DMS 273 (cell line): ENCODE data around the gene ZNF620.
A peak's percentile ranks its signal among the peaks of the same experiment; 100 is the strongest.
"Not testable (repeated sequence)": the region's sequence is repeated elsewhere in the genome, so short reads cannot be mapped to it uniquely, and the experiment has no call there.

Source experiments
- DNase-seq: peaks from one replicate; lab custom pipeline; 2025; ENCODE audit not compliant: unreplicated experiment; lab: John Stamatoyannopoulos, UW

ZNF620 gene

GRCh38 chr3:40505599-40506462, at the start of gene ZNF620:
Gene ZNF620 (plus strand): TSS chr3:40506039. CDS start chr3:40506353, 314 bp downstream.
- DNase-seq = peak; percentile 93

GRCh38 chr3:40456279-40456939, 49.4 kb upstream of the ZNF620 start:
- no peak for DNase-seq

DNA sequence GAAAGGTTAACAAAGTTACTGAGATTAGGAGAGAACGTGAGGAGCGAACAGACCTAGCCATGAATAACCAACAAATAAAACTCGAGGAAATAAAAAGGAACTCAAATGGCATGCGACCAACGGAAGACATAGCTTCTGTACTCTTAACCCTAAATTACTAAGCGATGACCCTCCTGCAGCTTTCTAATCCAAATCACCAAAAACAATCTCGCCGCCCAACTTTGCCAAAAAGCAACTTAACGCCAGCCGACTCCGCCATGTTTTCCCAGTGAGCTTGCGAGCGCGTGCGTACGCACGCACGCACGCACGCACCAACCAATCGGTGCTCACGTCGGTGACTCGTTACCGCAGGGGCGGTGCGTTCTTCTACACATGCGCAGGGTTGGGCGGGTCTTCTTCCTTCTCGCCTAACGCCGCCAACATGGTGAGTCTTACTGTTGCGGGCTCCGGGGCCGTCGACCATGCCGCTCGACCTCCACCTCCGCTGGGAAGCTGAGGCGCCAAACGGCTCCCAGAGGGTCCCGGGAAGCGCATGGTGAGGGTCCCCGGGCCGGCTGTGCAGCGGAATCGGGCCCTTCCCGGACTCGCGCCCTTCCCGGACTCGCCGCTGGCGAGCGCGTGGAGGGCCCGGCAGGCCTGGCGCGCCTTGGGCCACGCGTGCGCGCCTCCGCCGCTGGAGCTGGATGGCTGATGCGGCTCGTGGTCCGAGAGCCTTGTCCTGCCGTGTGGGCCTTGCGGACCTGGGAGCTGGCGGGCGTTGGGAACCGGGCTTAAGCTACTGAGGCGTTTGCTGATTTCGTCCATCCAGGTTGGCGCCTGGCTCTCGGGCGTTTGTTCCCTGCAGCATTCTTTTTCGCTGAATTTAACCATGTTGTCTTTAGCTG, 48.7 kb upstream of the ZNF620 start, which contains the start of gene RPL14:
Gene RPL14 (plus strand): TSS at position 400 of the 884 bp plus-strand sequence. CDS start 133 bp downstream, at position 533.
- peak; percentile 97 for DNase-seq

DNA sequence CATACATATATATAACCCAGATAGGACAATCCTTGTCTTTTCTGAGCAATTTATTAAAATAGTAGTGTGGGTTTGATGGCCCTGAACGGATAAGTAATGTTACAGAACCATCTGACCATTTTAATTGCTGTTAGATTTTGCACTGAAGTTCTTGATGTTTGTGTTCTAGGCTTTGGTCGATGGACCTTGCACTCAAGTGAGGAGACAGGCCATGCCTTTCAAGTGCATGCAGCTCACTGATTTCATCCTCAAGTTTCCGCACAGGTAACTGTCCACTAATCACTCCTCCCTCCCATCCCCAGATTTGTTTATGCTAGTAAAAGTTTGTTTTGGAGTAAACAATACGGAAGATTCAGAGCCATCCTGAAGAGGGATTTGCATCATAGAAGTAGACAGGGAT, 47.4 kb upstream of the ZNF620 start:
- no peak for DNase-seq

GRCh38 chr3:40460481-40460880, 45.4 kb upstream of the ZNF620 start:
- DNase-seq = not testable (repeated sequence)

- no peak for DNase-seq
Observed at GRCh38 chr3:40461161-40461560, 44.7 kb upstream of the ZNF620 start.

DNA sequence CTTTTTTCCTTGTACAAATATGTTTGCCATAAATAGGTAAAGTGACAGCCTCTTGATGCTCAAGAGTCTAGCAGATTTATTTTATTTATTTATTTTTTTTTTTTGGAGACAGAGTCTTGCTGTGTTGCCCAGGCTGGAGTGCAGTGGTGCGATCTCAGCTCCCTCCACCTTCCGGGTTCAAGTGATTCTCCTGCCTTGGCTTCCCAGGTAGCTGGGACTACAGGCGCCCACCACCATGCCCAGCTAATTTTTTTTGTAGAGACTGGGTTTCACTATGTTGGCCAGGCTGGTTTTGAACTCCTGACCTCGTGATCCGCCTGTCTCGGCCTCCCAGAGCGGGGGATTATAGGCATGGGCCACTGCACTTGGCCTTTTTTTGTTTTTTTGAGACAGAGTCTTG, 43.0 kb upstream of the ZNF620 start:
- DNase-seq = not testable (repeated sequence)

GRCh38 chr3:40463579-40463978, 42.3 kb upstream of the ZNF620 start:
- peak; percentile 10 for DNase-seq

- peak; percentile 35 for DNase-seq
Observed at GRCh38 chr3:40464339-40465110, 41.3 kb upstream of the ZNF620 start.

DNA sequence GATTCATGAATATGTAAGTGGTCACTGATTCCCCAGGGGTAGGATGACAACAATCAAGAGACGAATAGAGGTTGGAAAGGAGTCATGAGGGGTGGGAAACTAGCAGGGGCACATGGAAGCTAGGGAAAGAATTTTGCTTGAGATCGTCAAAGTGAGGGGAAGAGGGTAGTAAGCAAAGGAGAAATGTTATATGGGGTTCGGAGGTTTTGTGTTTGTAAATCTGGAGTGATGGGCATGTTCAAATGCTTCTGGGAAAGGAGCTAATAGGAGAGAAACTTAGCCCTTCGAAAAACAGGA, 40.8 kb upstream of the ZNF620 start:
- DNase-seq = peak; percentile 37

DNA sequence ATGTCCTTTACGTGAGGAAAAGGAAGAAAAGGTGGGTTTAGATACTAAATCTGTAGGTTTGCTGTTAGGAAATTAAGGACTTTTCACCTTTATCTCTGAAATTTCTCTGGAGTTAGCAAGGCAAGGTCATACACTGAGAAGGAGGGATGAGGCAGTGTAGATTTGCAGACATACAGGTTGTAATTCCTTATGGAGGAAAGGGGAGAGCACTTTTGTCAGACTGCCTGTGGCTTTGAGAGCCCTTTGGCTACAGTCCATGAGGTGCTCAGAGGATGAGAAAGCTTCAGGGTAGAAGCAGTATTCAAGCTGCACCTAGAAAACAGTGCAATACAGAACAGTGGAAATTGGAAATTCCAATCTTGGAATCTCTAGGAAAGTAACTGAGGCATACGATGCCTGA, 40.4 kb upstream of the ZNF620 start:
- DNase-seq = peak; percentile 39

GRCh38 chr3:40468018-40468417, 37.8 kb upstream of the ZNF620 start:
- DNase-seq = no peak

DNA sequence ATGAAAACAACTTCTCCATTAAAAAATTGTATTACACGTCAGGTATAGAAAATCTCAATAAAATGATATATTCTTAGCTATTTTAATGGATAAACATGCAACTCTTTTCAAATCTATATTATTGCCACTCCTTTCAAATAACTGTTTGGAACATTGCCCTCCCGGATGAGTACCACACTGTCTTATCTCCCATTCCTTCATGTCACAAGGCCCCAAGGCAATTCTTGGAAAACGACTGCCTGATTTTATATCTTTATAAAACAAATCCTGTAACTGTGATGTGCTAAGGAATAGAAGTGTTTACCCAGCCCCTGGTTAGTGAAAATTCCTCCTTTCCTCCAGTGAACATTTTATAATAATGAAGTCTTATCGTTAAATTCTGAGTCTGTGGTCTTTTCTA, 35.1 kb upstream of the ZNF620 start:
- DNase-seq = no peak

DNA sequence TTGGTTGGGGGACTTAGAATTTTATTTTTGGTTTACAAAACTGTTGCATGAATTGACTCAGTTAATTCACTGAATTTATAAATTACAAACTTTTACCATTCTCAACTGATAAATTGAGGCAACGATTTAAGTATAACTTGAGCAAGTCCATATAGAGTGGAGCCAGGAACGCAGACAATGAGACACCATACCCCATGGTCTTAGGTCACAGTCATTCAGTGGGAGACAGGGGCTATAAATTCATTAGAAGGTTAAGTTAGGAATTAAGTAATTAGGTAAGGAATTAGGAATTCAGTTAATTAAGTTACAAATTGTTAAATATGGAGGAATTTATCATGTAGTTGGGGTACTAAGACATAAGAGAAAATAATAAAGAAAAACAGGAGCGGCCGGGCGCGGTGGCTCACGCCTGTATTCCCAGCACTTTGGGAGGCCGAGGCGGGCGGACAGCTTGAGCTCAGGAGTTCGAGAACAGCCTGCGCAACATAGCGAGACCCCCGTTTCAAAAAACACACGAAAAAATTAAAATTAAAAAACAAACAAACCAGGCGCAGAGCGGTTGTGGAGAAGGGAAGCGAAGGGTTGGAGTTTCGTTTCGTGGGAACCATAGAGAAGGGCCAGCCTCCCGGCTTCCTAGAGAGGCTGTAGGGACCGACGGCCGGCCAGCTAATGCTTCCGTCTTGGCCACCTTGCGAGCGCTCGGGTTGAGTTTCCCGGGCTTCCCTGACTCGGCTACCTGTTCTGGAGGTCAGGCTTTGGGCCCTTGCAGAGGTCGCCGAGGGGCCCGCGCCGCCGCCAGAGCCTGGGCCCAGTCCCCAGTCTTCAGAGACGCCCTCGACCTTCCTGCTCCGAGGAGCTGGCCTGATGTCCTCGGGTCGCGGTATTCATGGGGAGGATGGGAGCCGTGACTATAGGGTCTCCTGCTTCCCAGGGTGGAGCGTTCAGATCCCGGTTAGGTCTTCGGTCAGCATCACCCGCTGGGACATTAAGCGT, 29.1 kb upstream of the ZNF620 start, which contains the start of gene ZNF619:
Gene ZNF619 (plus strand): TSS at position 645 of the 993 bp plus-strand sequence. CDS start 858 bp downstream, outside the sequence.
- DNase-seq = peak; percentile 71

DNA sequence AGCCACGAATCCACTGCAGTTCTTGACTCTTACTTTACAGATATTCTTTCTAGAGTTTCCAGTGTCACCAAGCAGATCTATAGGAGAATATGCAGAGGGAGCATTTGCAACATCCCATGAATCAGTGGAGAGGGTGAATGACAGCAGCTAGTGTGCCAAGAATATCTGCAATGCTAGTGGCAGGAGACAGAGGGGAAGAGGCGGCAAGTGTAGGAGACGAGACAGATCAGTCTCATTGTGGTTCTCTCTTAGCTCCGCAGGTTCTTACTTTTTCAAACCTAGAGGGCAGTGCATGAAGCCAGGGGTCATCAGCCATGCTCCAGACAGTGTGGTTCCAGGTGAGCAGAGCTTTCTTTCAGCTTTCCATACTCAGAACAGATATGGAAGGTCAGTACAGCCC, 28.2 kb upstream of the ZNF620 start:
- DNase-seq = no peak

DNA sequence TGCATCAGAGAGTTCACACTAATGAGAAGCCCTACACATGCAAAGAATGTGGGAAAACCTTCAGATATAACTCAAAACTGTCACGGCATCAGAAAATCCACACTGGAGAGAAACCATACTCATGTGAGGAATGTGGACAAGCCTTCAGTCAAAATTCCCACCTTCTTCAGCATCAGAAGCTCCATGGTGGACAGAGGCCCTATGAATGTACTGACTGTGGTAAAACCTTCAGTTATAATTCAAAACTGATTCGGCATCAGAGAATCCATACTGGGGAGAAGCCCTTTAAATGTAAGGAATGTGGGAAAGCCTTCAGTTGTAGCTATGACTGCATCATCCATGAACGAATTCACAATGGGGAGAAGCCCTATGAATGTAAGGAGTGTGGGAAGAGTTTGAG, 18.7 kb upstream of the ZNF620 start:
- no peak for DNase-seq

DNA sequence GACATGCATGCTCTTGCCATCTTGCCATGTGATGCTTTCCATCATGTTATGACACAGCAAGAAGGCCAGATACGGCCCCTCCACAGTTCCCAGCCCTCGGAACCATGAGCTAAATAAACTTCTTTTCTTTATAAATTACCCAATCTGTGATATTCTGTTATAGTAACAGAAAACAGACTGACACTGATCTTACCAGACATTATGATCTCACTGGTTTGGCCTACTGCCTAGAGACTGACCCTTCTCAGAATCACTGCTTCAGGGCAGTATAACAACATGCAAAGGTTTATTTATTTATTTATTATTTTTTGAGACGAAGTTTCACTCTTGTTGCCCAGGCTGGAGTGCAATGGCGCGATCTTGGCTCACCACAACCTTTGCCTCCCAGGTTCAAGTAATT, 14.9 kb upstream of the ZNF620 start:
- no peak for DNase-seq

DNA sequence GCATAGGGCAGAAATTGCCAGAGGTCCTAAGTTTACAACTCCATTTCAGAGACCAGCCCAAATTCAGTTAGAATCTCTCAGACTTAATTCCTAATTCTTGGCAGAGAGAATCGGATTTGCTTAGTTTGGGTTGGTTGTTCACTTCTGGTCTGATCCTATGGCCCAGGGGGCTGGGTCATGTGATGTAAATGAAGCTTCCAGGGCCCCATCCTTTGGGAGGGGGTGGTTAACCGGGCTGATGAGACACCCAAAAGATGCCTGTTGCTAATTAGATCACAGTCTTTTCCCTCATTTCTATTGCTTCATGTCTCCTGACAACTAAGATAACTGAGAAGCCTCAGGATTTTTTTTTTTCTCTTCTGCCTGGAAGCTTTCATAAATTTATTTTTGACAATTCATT, 11.1 kb upstream of the ZNF620 start:
- no peak for DNase-seq

DNA sequence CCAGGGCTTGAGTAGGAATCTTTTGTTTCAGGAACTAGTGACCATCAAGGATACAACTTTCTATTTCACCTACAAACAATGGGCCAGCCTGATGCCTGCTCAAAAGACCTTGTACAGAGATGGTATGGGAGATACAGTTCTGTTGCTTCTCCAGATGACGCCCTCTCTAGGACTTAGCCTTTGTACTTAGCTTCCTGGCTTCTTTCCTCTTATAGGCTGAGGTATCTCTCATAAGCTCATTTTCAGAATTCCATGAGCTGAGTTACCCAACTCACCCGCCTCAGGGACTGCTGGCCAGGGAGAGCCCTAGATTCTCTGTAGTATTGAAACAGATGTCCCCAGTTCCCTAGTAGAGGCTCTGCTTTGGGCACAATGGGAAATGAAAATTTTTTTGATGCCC, 8.6 kb upstream of the ZNF620 start:
- DNase-seq = no peak
